Subcutaneous abdominal adipose tissue (tissue), 5 donors: ENCODE results near the gene UNC79.
"Not testable (repeated sequence)": the region's sequence is repeated elsewhere in the genome, so short reads cannot be mapped to it uniquely, and the experiment has no call there.

Experiments
- H3K27ac ChIP-seq: one replicate; pipeline ENCODE4 v1.7.0; 2013; ENCODE audit warnings: low read depth, mild to moderate bottlenecking, inconsistent platforms, low read length, moderate library complexity
- H3K27me3 ChIP-seq, 5 donors: one replicate each; pipeline ENCODE4 v1.7.0; 2013; ENCODE audit warnings: low read length in 5 of 5, inconsistent platforms in 1 of 5; ENCODE audit not compliant: control insufficient read depth in 5 of 5, insufficient read depth in 4 of 5
- H3K36me3 ChIP-seq, 5 donors: one replicate each; pipeline ENCODE4 v1.7.0; 2013; ENCODE audit warnings: low read length in 5 of 5; ENCODE audit not compliant: control insufficient read depth in 5 of 5, insufficient read depth in 5 of 5
- H3K4me1 ChIP-seq, 5 donors: one replicate each; pipeline ENCODE4 v1.7.0; 2013; ENCODE audit warnings: low read length in 5 of 5, mild to moderate bottlenecking in 3 of 5, moderate library complexity in 1 of 5; ENCODE audit not compliant: control insufficient read depth in 5 of 5, insufficient read depth in 5 of 5
- H3K4me3 ChIP-seq, 5 donors: one replicate each; pipeline ENCODE4 v1.7.0; 2013; ENCODE audit warnings: low read length in 5 of 5, low read depth in 1 of 5
- H3K9ac ChIP-seq, 5 donors: one replicate each; pipeline ENCODE4 v1.7.0; 2013; ENCODE audit warnings: low read length in 5 of 5, mild to moderate bottlenecking in 4 of 5, moderate library complexity in 3 of 5
- H3K9me3 ChIP-seq, 5 donors: one replicate each; pipeline ENCODE4 v1.7.0; 2013; ENCODE audit warnings: low read length in 5 of 5; ENCODE audit not compliant: control insufficient read depth in 5 of 5
- donor health status: healthy.
- donor health status: healthy.
- donor health status: healthy.
- donor health status: healthy.
- donor health status: healthy.

UNC79 gene

DNA sequence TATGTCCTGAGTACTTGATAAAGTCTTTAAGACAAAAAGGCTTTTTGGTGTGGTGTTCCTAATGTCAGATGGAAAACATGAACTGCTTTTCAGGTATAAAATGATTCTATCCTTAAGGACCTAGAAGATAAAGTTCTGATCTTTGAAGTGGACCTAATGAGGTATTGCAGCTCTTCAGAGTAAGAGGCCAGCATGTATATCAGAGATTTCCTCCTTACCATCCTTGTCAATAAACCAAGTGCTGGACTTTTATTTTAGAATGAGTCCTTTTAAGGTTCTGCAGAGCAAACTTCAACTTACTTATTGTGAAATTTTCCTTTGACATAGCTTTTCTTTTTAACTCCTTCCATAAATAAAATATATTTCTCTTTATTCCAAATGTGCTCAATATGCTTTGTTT is 50.1 kb downstream of the UNC79 start:
- peaks cover 0 to 11% (median 0%) of the 10 kb centered on the region in 5 donors for H3K4me1 ChIP-seq
- H3K9me3 ChIP-seq: no peaks in the 10 kb centered on the region
- no peak overlapping the region for H3K27ac ChIP-seq
- H3K36me3 ChIP-seq: no peaks in the 10 kb centered on the region
- no peak overlapping the region for H3K4me3 ChIP-seq
- H3K9ac ChIP-seq: no peak overlapping the region
- no peaks in the 10 kb centered on the region for H3K27me3 ChIP-seq

DNA sequence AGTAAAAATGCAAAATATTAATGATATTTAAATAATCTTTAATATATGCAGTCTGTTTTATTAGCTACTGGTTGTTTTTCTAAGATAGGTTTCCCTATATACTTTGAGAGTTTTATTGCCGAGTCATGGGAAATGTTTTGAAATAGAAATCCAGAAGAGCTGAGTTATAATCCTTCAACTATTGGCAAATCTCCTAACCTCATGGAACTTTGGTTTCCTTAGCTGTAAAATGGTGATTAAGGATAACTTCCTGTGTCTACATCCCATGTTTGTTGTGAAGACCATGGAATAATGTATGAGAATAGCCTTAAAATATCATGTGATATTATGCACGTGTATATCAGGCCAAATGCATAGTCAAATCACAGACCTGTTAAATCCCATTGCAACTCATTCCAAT is 51.0 kb downstream of the UNC79 start:
- peaks cover 0 to 11% (median 0%) of the 10 kb centered on the region in 5 donors for H3K4me1 ChIP-seq
- H3K9me3 ChIP-seq: no peaks in the 10 kb centered on the region
- H3K27me3 ChIP-seq: no peaks in the 10 kb centered on the region
- H3K4me3 ChIP-seq: no peak overlapping the region
- no peak overlapping the region for H3K27ac ChIP-seq
- no peak overlapping the region for H3K9ac ChIP-seq
- no peaks in the 10 kb centered on the region for H3K36me3 ChIP-seq

- Histone ChIP-seq H3K9ac (no peak overlapping the region), H3K4me3 (no peak overlapping the region), H3K9me3 (peaks cover 0 to 2% (median 0%) of the 10 kb centered on the region in 5 donors), H3K36me3 (no peaks in the 10 kb centered on the region), H3K27me3 (no peaks in the 10 kb centered on the region), H3K27ac (no peak overlapping the region), H3K4me1 (peaks cover 0 to 10% (median 0%) of the 10 kb centered on the region in 5 donors)
These were observed 59.3 kb downstream of the UNC79 start for GRCh38 chr14:93490001-93490400.

GRCh38 chr14:93493054-93493453 is 62.3 kb downstream of the UNC79 start:
- Histone ChIP-seq H3K4me1 (peaks cover 0 to 10% (median 0%) of the 10 kb centered on the region in 5 donors), H3K27me3 (no peaks in the 10 kb centered on the region), H3K36me3 (no peaks in the 10 kb centered on the region), H3K4me3 (no peak overlapping the region), H3K27ac (no peak overlapping the region), H3K9ac (no peak overlapping the region), H3K9me3 (peaks cover 0 to 2% (median 0%) of the 10 kb centered on the region in 5 donors)

DNA sequence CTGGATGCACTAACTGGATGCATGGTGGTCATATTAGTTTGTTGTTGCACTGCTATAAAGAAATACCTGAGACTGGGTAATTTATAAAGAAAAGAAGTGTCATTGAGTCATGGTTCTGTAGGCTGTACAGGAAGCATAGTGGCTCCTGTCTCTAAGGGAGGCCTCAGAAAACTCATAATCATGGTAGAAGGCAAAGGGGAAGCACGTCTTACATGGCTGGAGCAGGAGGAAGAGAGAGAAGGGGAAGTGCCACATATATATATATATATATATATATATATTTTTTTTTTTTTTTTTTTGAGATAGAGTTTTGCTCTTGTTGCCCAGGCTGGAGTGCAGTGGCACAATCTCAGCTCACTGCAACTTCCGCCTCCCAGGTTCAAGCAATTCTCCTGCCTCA is 62.9 kb downstream of the UNC79 start:
- not testable (repeated sequence) for H3K9me3 ChIP-seq, H3K27me3 ChIP-seq, H3K27ac ChIP-seq

GRCh38 chr14:93496856-93497741 is 66.4 kb downstream of the UNC79 start:
- Histone ChIP-seq H3K27me3 (no peaks in the 10 kb centered on the region), H3K9me3 (no peaks in the 10 kb centered on the region), H3K4me1 (no peaks in the 10 kb centered on the region), H3K36me3 (no peaks in the 10 kb centered on the region), H3K4me3 (no peak overlapping the region), H3K9ac (no peak overlapping the region), H3K27ac (no peak overlapping the region)

More for the DNA sequence above, 62.9 kb downstream of the UNC79 start:
- not testable (repeated sequence) for H3K4me1 ChIP-seq, H3K9ac ChIP-seq, H3K36me3 ChIP-seq, H3K4me3 ChIP-seq

DNA sequence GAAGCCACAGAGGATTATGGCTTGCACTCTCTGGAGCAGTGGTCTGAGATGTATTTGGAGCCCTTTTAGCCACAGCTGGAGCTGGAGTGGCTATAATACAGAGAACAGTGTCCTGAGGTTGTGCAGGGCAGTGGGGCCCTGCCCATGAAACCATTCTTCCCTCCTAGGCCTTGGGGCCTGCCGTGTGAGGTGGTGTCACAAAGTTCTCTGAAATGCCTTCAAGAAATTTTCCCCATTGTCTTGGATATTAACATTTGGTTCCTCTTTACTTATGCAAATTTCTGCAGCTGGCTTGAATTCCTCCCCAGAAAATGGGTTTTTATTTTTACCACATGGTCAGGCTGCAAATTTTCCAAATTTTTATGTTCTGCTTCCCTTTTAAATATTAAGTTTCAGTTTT is 79.3 kb downstream of the UNC79 start:
- Histone ChIP-seq H3K9me3 (no peaks in the 10 kb centered on the region), H3K4me3 (no peak overlapping the region), H3K36me3 (no peaks in the 10 kb centered on the region), H3K27me3 (no peaks in the 10 kb centered on the region), H3K27ac (no peak overlapping the region), H3K4me1 (peaks cover 0 to 7% (median 4%) of the 10 kb centered on the region in 5 donors), H3K9ac (no peak overlapping the region)

DNA sequence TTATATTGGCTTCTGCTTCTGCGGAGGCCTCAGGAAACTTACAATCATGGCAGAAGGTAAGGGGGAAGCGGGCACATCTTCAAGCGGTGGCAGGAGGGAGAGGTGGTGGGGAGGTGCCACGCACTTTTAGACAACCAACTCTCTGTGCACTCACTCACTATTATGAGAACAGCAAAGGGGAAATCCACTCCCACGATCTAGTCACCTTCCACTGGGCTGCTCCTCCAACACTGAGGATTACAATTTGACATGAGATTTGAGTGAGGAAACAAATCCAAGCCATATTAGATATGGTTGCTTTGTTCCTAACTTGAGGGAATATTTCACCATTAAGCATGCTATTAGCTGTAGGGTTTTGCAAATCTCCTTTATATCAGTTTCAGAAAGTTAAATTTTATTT is 80.3 kb downstream of the UNC79 start:
- peaks cover 0 to 7% (median 4%) of the 10 kb centered on the region in 5 donors for H3K4me1 ChIP-seq
- H3K36me3 ChIP-seq: no peaks in the 10 kb centered on the region
- no peak overlapping the region for H3K9ac ChIP-seq
- no peak overlapping the region for H3K27ac ChIP-seq
- H3K9me3 ChIP-seq: no peaks in the 10 kb centered on the region
- H3K27me3 ChIP-seq: no peaks in the 10 kb centered on the region
- H3K4me3 ChIP-seq: no peak overlapping the region

DNA sequence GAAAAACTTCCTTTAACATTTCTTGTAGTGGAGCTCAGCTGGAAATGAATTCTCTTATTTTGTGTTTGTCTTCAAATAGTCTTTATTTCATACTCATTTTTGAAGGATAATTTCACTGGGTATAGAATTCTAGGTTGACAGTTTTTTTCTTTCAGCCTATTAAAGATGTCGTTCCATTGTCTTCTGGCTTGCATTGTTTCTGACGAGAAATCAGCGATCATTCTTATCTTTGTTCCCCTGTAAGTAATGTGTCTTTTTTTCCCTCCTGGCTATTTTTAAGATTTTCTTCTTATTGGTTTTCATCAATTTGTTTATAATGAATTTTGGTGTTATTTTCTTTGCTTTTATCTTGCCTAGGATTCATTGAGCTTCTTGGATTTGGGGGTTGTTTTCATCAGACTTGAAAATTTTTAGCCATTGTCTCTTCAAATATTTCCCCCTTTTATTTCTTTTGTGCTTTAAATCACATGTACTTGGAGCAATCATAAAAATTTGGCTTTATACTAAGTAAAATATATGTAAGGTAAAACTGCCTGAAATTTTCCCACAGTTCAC is 89.4 kb downstream of the UNC79 start:
- no peak overlapping the region for H3K9ac ChIP-seq
- H3K9me3 ChIP-seq: peaks cover 2 to 16% (median 7%) of the 10 kb centered on the region in 5 donors
- no peaks in the 10 kb centered on the region for H3K4me1 ChIP-seq

GRCh38 chr14:93522221-93522620 is 91.5 kb downstream of the UNC79 start:
- H3K4me3 ChIP-seq: no peak overlapping the region
- H3K9ac ChIP-seq: no peak overlapping the region
- H3K4me1 ChIP-seq: no peaks in the 10 kb centered on the region
- no peaks in the 10 kb centered on the region for H3K36me3 ChIP-seq
- no peaks in the 10 kb centered on the region for H3K27me3 ChIP-seq
- peaks cover 2 to 16% (median 7%) of the 10 kb centered on the region in 5 donors for H3K9me3 ChIP-seq
- H3K27ac ChIP-seq: no peak overlapping the region

More for the DNA sequence above, 89.4 kb downstream of the UNC79 start:
- Histone ChIP-seq H3K4me3 (no peak overlapping the region), H3K27ac (no peak overlapping the region), H3K27me3 (no peaks in the 10 kb centered on the region), H3K36me3 (no peaks in the 10 kb centered on the region)
